ENCODE measurements around the gene NAA25. TPM values are rescaled to one million over a fixed set of nuclear protein-coding genes. Genes with fewer than 3 reads are reported as not detected.

Gene NAA25
- total RNA-seq, 6 experiments from 2014 or later = 9.7 to 11.8 (median 10.8) TPM

DNA sequence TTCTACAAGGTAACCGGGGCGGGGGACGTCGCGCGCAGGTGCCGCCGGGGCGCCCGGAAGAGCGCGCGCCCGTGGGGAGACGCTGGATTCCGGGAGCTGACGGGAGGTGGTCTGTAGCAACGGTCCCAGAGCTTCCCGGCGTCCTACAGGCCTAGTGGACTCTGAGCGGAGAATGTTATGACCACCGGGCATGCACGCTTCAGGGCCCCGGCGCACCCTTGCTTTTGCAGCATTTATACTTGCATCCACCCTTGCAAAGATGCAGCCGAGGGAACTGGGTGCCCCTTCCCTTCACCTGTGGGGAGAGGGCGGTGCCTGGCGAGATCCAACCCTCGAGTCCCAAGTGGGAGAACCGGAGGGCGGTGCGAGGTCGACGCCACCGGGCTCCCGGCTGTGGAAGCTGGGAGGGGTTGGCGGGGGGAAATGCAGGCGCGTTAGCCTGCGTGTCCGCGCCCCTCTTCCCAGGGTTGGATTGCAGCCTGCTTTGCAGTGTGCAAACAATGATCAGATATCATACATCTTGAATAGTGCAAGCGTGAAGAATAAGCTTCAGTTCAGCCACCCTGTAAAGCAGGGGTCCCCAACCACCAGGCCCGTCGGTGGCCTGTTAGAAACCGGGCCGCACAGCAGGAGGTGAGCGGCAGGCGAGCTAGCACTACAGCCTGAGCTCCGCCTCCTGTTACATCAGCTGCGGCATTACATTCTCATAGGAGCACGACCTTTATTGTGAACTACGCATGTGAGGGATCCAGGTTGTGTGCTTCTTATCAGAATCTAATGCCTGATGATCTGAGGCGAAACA is 94.8 kb downstream of the NAA25 start:
- no peaks in the 10 kb centered on the region for H3K9me3 ChIP-seq
- H3K4me1 ChIP-seq = peaks cover 0 to 22% (median 10%) of the 10 kb centered on the region in 4 donors
- ATAC-seq (peak; percentile 58 to 69 (median 62)), DNase-seq (peak; percentile 71 to 82 (median 82))
- intact Hi-C loops (cut with DNase I) = no loop called here
- H3K4me3 ChIP-seq = peak overlapping the region; percentile 87 to 96 (median 93)
- TF ChIP-seq POLR2A (IDR thresholded peaks at IDR 0.05) (no peak), CTCF (IDR thresholded peaks at IDR 0.05) (no peak)
- WGBS (ENCODE audit: insufficient coverage, low coverage, low lambda C conversion rate, missing lambda C conversion rate) = 1% methylated on average over 32 of the region's 54 CpGs
- peak overlapping the region; percentile 75 to 95 (median 86) for H3K27ac ChIP-seq
- no peaks in the 10 kb centered on the region for H3K27me3 ChIP-seq
- peaks cover 0 to 17% (median 0%) of the 10 kb centered on the region in 4 donors for H3K36me3 ChIP-seq

- ATAC-seq (peak; percentile 82 to 94 (median 90)), DNase-seq (peak; percentile 100)
- peak within 1 kb of the TSS; percentile 87 to 96 (median 93) for H3K4me3 ChIP-seq
- intact Hi-C loops (cut with DNase I) = no loop called here
- H3K36me3 ChIP-seq = peaks cover 0 to 12% (median 0%) of the 10 kb centered on the region in 4 donors
- peak within 1 kb of the TSS; percentile 83 to 95 (median 95) for H3K27ac ChIP-seq
- WGBS (ENCODE audit: insufficient coverage, low coverage, low lambda C conversion rate, missing lambda C conversion rate) = under 1% methylated on average over 20 of the region's 67 CpGs
- H3K27me3 ChIP-seq = no peaks in the 10 kb centered on the region
- peaks cover 0 to 18% (median 10%) of the 10 kb centered on the region in 4 donors for H3K4me1 ChIP-seq
- TF ChIP-seq POLR2A (IDR thresholded peaks at IDR 0.05) (peak; percentile 89), CTCF (IDR thresholded peaks at IDR 0.05) (peak; percentile 43 to 64 (median 52))
- H3K9me3 ChIP-seq = no peaks in the 10 kb centered on the region
These were observed 95.6 kb downstream of the NAA25 start, which contains the start of the genes ERP29 and TMEM116 for GRCh38 chr12:112012775-112013600. TSS of gene ERP29 (plus strand) at chr12:112013426. CDS start at chr12:112013466, 40 bp downstream. TSS of gene TMEM116 (minus strand) at chr12:112013165. CDS start at chr12:112005270, 7,895 bp downstream.

- Histone ChIP-seq H3K27me3 (no peaks in the 10 kb centered on the region), H3K9me3 (no peaks in the 10 kb centered on the region), H3K27ac (peak overlapping the region in 1 of 3 donors; percentile 95), H3K4me1 (peaks cover 0 to 18% (median 10%) of the 10 kb centered on the region in 4 donors), H3K36me3 (peaks cover 0 to 11% (median 0%) of the 10 kb centered on the region in 4 donors), H3K4me3 (peak overlapping the region in 2 of 3 donors; percentile 81 to 96)
- ATAC-seq (no peak), DNase-seq (no peak)
- intact Hi-C loops (cut with DNase I) = no loop called here
- 91% methylated on average over 8 of the region's 8 CpGs for WGBS (ENCODE audit: insufficient coverage, low coverage, low lambda C conversion rate, missing lambda C conversion rate)
- TF ChIP-seq POLR2A (IDR thresholded peaks at IDR 0.05) = no peak
- no peak for TF ChIP-seq CTCF (IDR thresholded peaks at IDR 0.05)
These were observed 96.9 kb downstream of the NAA25 start for GRCh38 chr12:112011685-112012084.

Measured in right lobe of liver (tissue), 6 donors.